ENCODE data around the gene TIGIT.

TIGIT gene

GRCh38 chr3:114313426-114313825 lies 19.6 kb downstream of the TIGIT start:
- no peak for DNase-seq (ENCODE audit: low spot score)

- DNase-seq (ENCODE audit: low spot score) = no peak
Measured at GRCh38 chr3:114314282-114314681, 20.5 kb downstream of the TIGIT start.

- no peak for DNase-seq (ENCODE audit: low spot score)
Measured at GRCh38 chr3:114318295-114318694, 24.5 kb downstream of the TIGIT start.

- peak; percentile 33 for DNase-seq (ENCODE audit: low spot score)
Measured at GRCh38 chr3:114319453-114319852, 25.6 kb downstream of the TIGIT start.

GRCh38 chr3:114320246-114320645 lies 26.4 kb downstream of the TIGIT start:
- no peak for DNase-seq (ENCODE audit: low spot score)

- DNase-seq (ENCODE audit: low spot score) = no peak
Measured at GRCh38 chr3:114323546-114324254, 29.9 kb downstream of the TIGIT start.

GRCh38 chr3:114327665-114328064 lies 33.8 kb downstream of the TIGIT start:
- DNase-seq (ENCODE audit: low spot score) = no peak

GRCh38 chr3:114328345-114328744 lies 34.5 kb downstream of the TIGIT start:
- DNase-seq (ENCODE audit: low spot score) = no peak

- no peak for DNase-seq (ENCODE audit: low spot score)
Measured at GRCh38 chr3:114329823-114330222, 36.0 kb downstream of the TIGIT start.

- DNase-seq (ENCODE audit: low spot score) = no peak
Measured at GRCh38 chr3:114331007-114331406, 37.2 kb downstream of the TIGIT start.

GRCh38 chr3:114331710-114332109 lies 37.9 kb downstream of the TIGIT start:
- no peak for DNase-seq (ENCODE audit: low spot score)

- no peak for DNase-seq (ENCODE audit: low spot score)
Measured at GRCh38 chr3:114332342-114333179, 38.7 kb downstream of the TIGIT start.

- no peak for DNase-seq (ENCODE audit: low spot score)
Measured at GRCh38 chr3:114333180-114333922, 39.5 kb downstream of the TIGIT start.

GRCh38 chr3:114333923-114334240 lies 40.1 kb downstream of the TIGIT start:
- DNase-seq (ENCODE audit: low spot score) = no peak

- DNase-seq (ENCODE audit: low spot score) = peak; percentile 23
Measured at GRCh38 chr3:114336122-114336697, 42.4 kb downstream of the TIGIT start.

GRCh38 chr3:114336857-114337256 lies 43.0 kb downstream of the TIGIT start:
- DNase-seq (ENCODE audit: low spot score) = no peak

GRCh38 chr3:114338651-114339357 lies 45.0 kb downstream of the TIGIT start:
- DNase-seq (ENCODE audit: low spot score) = no peak

GRCh38 chr3:114344492-114344891 lies 50.7 kb downstream of the TIGIT start:
- no peak for DNase-seq (ENCODE audit: low spot score)

- DNase-seq (ENCODE audit: low spot score) = no peak
Measured at GRCh38 chr3:114350271-114350670, 56.4 kb downstream of the TIGIT start.

- DNase-seq (ENCODE audit: low spot score) = no peak
Measured at GRCh38 chr3:114350690-114351089, 56.9 kb downstream of the TIGIT start.

GRCh38 chr3:114351123-114351821 lies 57.4 kb downstream of the TIGIT start:
- DNase-seq (ENCODE audit: low spot score) = no peak

All from GM03348 (cell line).